ENCODE data around the gene MYH11.

DNA sequence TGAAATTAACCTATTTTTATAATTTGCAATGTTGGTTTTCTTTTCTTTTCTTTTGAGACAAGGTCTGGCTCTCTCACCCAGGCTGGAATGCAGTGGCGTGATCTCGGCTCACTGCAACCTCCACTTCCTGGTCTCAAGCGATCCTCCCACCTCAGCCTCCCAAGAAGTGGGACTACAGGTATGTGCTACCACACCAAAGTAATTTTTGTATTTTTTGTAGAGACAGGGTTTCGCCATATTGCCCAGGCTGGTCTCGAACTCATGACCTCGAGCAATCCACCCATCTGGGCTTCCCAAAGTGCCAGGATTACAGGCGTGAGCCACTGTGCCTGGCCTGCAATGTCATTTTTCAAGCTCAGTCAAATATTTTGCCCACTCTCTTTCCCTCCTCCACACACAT, 36.0 kb downstream of the MYH11 start:
- TF ChIP-seq, protein P1, sequence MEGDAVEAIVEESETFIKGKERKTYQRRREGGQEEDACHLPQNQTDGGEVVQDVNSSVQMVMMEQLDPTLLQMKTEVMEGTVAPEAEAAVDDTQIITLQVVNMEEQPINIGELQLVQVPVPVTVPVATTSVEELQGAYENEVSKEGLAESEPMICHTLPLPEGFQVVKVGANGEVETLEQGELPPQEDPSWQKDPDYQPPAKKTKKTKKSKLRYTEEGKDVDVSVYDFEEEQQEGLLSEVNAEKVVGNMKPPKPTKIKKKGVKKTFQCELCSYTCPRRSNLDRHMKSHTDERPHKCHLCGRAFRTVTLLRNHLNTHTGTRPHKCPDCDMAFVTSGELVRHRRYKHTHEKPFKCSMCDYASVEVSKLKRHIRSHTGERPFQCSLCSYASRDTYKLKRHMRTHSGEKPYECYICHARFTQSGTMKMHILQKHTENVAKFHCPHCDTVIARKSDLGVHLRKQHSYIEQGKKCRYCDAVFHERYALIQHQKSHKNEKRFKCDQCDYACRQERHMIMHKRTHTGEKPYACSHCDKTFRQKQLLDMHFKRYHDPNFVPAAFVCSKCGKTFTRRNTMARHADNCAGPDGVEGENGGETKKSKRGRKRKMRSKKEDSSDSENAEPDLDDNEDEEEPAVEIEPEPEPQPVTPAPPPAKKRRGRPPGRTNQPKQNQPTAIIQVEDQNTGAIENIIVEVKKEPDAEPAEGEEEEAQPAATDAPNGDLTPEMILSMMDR (IDR thresholded peaks at IDR 0.05) = no peak
- TF ChIP-seq POLR2A (IDR thresholded peaks at IDR 0.05) = no peak

Data from prostate gland (tissue), 2 donors.